ENCODE results near the gene ARL2BP. TPM values are rescaled to one million over a fixed set of nuclear protein-coding genes. Genes with fewer than 3 reads are reported as not detected.

Gene ARL2BP
- total and polyA plus RNA-seq, 9 of the 15 experiments (the other 6 are each of a cell fraction or from before 2014, with no cell fraction given): 16.7 to 41.8 (median 27.2) TPM

DNA sequence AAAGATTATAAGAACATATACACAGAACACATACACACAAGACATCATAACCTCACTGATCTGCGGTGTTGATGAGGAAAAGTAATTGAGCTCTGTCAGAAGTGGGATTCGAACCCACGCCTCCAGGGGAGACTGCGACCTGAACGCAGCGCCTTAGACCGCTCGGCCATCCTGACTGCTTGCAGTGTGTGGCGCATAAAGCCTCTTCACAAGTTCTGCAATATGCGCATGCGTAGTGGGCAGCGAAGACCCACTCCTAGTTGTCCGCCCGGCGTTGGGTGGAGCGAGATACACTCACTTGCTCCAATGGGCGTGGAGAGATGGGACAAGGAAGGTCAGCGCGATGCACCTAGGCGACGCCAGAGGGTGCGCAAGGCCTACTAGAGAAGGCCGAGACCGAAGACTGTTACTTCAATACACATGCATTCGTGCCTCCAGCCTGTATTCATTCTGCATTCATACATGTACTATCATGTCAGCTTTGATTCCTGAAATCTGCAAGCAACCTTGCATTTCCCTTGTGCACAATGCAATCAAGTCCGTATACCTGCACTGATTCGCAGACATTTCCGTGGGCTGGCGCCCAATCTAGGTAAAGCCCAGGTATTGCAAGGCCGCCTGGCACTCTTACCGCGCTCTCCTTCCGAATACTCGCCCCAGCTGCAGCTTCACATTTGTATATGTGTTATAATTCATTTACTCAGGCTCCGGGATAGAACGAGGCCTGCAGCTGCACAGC is 55.5 kb downstream of the ARL2BP start (continued):
- TF ChIP-seq GATAD2B (IDR thresholded peaks at IDR 0.05; ENCODE audit: borderline replicate concordance) (0 out of 2 replicates have a peak, but pooled peaks have one; percentile 35), EGR1 (conservative IDR thresholded peaks at IDR 0.05) (peak; percentile 50; the same call in 1 of the 2 replicates), CXXC5 (CRISPR knock-in tag; IDR thresholded peaks at IDR 0.05) (peak; percentile 53), TAL1 (IDR thresholded peaks at IDR 0.05) (0 out of 2 replicates have a peak, but pooled peaks have one; percentile 11), TAF1 (IDR thresholded peaks at IDR 0.05; ENCODE audit: control insufficient read depth, extremely low read depth, insufficient read depth, low read length, severe bottlenecking) (no peak), ELF1 (tag; IDR thresholded peaks at IDR 0.05) (no peak), POLR2B (IDR thresholded peaks at IDR 0.05; ENCODE audit: low read depth, partially characterized antibody) (peak; percentile 35)
- TF ChIP-seq, protein P1, sequence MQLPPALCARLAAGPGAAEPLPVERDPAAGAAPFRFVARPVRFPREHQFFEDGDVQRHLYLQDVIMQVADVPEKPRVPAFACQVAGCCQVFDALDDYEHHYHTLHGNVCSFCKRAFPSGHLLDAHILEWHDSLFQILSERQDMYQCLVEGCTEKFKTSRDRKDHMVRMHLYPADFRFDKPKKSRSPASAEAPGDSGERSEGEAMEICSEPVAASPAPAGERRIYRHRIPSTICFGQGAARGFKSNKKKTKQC (CRISPR knock-in tag; IDR thresholded peaks at IDR 0.05): peak; percentile 49; the same call in 1 of the 2 replicates
- TF ChIP-seq, protein P2, sequence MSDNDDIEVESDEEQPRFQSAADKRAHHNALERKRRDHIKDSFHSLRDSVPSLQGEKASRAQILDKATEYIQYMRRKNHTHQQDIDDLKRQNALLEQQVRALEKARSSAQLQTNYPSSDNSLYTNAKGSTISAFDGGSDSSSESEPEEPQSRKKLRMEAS (CRISPR knock-in tag; IDR thresholded peaks at IDR 0.05): peak; percentile 56; the same call in 1 of the 2 replicates
- TF ChIP-seq, protein P3, sequence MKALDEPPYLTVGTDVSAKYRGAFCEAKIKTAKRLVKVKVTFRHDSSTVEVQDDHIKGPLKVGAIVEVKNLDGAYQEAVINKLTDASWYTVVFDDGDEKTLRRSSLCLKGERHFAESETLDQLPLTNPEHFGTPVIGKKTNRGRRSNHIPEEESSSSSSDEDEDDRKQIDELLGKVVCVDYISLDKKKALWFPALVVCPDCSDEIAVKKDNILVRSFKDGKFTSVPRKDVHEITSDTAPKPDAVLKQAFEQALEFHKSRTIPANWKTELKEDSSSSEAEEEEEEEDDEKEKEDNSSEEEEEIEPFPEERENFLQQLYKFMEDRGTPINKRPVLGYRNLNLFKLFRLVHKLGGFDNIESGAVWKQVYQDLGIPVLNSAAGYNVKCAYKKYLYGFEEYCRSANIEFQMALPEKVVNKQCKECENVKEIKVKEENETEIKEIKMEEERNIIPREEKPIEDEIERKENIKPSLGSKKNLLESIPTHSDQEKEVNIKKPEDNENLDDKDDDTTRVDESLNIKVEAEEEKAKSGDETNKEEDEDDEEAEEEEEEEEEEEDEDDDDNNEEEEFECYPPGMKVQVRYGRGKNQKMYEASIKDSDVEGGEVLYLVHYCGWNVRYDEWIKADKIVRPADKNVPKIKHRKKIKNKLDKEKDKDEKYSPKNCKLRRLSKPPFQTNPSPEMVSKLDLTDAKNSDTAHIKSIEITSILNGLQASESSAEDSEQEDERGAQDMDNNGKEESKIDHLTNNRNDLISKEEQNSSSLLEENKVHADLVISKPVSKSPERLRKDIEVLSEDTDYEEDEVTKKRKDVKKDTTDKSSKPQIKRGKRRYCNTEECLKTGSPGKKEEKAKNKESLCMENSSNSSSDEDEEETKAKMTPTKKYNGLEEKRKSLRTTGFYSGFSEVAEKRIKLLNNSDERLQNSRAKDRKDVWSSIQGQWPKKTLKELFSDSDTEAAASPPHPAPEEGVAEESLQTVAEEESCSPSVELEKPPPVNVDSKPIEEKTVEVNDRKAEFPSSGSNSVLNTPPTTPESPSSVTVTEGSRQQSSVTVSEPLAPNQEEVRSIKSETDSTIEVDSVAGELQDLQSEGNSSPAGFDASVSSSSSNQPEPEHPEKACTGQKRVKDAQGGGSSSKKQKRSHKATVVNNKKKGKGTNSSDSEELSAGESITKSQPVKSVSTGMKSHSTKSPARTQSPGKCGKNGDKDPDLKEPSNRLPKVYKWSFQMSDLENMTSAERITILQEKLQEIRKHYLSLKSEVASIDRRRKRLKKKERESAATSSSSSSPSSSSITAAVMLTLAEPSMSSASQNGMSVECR (CRISPR knock-in tag; IDR thresholded peaks at IDR 0.05): peak; percentile 65; the same call in 1 of the 2 replicates
- TF ChIP-seq, protein P4, sequence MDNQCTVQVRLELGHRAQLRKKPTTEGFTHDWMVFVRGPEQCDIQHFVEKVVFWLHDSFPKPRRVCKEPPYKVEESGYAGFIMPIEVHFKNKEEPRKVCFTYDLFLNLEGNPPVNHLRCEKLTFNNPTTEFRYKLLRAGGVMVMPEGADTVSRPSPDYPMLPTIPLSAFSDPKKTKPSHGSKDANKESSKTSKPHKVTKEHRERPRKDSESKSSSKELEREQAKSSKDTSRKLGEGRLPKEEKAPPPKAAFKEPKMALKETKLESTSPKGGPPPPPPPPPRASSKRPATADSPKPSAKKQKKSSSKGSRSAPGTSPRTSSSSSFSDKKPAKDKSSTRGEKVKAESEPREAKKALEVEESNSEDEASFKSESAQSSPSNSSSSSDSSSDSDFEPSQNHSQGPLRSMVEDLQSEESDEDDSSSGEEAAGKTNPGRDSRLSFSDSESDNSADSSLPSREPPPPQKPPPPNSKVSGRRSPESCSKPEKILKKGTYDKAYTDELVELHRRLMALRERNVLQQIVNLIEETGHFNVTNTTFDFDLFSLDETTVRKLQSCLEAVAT (IDR thresholded peaks at IDR 0.05): peak; percentile 32 to 70; a peak in 2 of 4 replicates
- TF ChIP-seq, protein P5, sequence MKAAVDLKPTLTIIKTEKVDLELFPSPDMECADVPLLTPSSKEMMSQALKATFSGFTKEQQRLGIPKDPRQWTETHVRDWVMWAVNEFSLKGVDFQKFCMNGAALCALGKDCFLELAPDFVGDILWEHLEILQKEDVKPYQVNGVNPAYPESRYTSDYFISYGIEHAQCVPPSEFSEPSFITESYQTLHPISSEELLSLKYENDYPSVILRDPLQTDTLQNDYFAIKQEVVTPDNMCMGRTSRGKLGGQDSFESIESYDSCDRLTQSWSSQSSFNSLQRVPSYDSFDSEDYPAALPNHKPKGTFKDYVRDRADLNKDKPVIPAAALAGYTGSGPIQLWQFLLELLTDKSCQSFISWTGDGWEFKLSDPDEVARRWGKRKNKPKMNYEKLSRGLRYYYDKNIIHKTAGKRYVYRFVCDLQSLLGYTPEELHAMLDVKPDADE (conservative IDR thresholded peaks at IDR 0.05; ENCODE audit: control insufficient read depth, low read depth, low read length): peak; percentile 94

Measured in K562 (cell line).